ENCODE data around the gene NACA. TPM values are rescaled to one million over a fixed set of nuclear protein-coding genes. Genes with fewer than 3 reads are reported as not detected.

NACA gene
- total RNA-seq, 2 experiments from 2014 or later, result 1,098 to 1,103 TPM

Other genes with a start within 250 kb of the NACA start
- gene GLS2, start 237.1 kb downstream of the NACA start, total RNA-seq, result 1 to 10 TPM; 5.5 to 6.1 TPM
- gene RBMS2, start 203.5 kb downstream of the NACA start, total RNA-seq, result 1 to 10 TPM; 2.2 to 2.9 TPM
- gene BAZ2A, start 95.0 kb downstream of the NACA start, total RNA-seq, result 100 to 1,000 TPM in 1 of 2 experiments, 10 to 100 TPM in 1; 90.7 to 111 TPM
- 100 to 1,000 TPM; 709 to 722 TPM for gene ATP5F1B, start 79.3 kb downstream of the NACA start, total RNA-seq
- 100 to 1,000 TPM; 355 to 356 TPM for gene PTGES3, start 37.0 kb downstream of the NACA start, total RNA-seq
- 10 to 100 TPM; 74.5 to 75.3 TPM for gene PRIM1, start 27.0 kb upstream of the NACA start, total RNA-seq
- 1 to 10 TPM; 2.6 to 4.1 TPM for gene HSD17B6, start 38.0 kb upstream of the NACA start, total RNA-seq
- not detected for gene SDR9C7, start 209.1 kb upstream of the NACA start, total RNA-seq
- gene RDH16, start 232.3 kb upstream of the NACA start, total RNA-seq, result under 1 TPM; 0.26 to 0.46 TPM

All from activated CD4-positive, alpha-beta memory T cell treated with anti-CD3 and anti-CD28 coated beads for 36 hours (primary cell).